ENCODE data around the gene NBPF9.
"Not testable (repeated sequence)": the region's sequence is repeated elsewhere in the genome, so short reads cannot be mapped to it uniquely, and the experiment has no call there.

Gene NBPF9

DNA sequence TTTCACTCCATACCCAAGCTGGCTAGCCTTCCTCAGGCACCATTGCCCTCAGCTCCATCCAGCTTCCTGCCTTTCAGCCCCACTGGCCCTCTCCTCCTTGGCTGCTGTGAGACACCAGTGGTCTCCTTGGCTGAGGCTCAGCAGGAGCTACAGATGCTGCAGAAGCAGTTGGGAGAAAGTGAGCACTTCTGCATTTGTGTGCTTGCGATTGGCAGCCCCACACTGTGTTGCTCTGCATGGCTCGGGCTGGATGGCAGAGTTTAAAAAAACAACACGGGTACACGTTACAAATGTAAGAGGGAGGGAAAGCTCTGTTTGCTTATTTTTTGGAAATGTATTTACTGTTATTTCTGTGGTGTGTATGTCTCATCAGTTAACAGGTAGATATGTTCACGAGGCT, 90.8 kb downstream of the NBPF9 start:
- DNase-seq (ENCODE audit: low read depth in 2 of 2), result not testable (repeated sequence)

DNA sequence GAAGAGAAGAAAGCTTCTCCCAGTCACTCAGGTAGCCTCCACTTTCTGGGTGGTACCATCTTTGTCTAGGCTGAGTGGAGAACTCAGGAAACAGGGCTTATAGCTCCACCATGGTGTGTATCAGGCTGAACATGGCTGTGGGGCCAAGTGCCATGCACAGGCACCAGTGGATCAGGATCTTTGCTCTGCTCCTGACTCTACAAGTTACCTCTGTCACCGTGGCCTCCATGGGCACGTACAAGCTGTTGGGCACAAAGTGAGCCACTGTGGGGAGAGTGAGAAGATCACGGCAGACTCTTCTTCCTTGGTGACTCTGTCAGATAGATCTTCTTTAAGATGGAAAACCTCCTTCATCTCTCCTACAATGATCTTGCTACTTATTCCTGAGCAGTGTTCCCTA, 93.6 kb downstream of the NBPF9 start:
- DNase-seq (ENCODE audit: low read depth in 2 of 2), result not testable (repeated sequence)

DNA sequence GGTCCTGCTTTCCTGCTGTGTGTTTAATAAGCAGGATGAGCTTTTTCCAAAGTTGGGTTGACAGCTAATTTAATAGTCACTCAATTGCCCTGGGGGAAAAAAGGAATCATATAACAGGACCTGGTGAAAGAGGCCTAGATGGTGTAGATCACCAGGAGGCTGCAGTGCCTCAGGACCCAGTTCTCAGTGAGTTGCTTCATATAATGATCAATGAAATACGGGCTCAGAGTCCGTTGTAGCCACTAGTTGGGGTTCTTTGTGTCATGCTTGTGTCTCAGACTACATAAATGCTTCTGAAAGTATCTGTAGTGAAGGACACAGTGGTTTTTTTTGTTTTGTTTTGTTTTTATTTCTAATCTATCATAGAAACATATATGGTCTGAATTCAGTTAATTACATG, 94.6 kb downstream of the NBPF9 start:
- not testable (repeated sequence) for DNase-seq (ENCODE audit: low read depth in 2 of 2)

DNA sequence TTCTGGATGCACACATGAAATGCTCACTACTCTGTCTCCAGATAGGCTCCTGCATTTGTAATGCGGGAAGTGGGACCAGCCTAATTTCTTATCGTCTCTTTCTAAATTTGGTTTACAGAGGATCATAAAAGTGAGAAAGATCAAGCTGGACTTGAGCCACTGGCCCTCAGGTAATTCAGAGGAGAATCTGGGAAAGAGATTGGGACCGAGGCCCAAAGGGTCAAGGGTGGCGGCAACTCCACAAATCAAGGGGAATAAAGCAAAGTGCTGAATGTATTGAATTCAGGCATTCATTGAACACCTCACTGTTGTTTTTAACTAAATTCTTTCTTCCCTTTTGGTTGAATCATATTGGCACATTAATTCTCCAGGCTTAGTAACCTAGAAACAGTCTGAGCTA, 95.0 kb downstream of the NBPF9 start:
- DNase-seq (ENCODE audit: low read depth in 2 of 2), result not testable (repeated sequence)

Measured in fibroblast of skin of left quadriceps (primary cell).